ENCODE data around the gene PTPRJ. TPM values are rescaled to one million over a fixed set of nuclear protein-coding genes. Genes with fewer than 3 reads are reported as not detected.
"Not testable (repeated sequence)": the region's sequence is repeated elsewhere in the genome, so short reads cannot be mapped to it uniquely, and the experiment has no call there.

The PTPRJ gene
- total RNA-seq, 6 experiments from 2014 or later: 12.5 to 33.0 (median 19.8) TPM

DNA sequence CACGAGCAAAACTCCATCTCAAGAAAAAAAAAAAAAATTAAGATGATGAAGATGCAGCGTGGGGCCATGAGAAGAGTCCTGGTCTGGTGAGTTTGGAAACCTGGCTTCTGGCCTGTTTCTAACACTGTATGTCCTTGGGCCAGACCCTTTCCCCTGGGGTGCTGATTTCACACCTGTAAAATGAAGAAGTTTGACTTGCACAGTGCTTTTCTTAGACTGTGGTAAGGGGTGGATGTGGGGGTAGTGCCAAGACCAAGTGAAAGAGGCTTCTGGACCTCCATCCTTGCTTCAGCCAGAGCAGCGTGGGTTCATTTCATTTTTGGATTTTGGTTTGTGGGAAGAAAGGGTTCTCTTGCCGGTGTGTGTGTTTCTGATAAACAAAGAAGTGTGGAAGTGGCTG, 42.1 kb downstream of the PTPRJ start:
- H3K9me3 ChIP-seq: no peaks in the 10 kb centered on the region
- WGBS (ENCODE audit: insufficient coverage, low coverage, low lambda C conversion rate, missing lambda C conversion rate): 78% methylated on average over 4 of the region's 4 CpGs
- DNase-seq (no peak), ATAC-seq (no peak)
- TF ChIP-seq, protein P1, sequence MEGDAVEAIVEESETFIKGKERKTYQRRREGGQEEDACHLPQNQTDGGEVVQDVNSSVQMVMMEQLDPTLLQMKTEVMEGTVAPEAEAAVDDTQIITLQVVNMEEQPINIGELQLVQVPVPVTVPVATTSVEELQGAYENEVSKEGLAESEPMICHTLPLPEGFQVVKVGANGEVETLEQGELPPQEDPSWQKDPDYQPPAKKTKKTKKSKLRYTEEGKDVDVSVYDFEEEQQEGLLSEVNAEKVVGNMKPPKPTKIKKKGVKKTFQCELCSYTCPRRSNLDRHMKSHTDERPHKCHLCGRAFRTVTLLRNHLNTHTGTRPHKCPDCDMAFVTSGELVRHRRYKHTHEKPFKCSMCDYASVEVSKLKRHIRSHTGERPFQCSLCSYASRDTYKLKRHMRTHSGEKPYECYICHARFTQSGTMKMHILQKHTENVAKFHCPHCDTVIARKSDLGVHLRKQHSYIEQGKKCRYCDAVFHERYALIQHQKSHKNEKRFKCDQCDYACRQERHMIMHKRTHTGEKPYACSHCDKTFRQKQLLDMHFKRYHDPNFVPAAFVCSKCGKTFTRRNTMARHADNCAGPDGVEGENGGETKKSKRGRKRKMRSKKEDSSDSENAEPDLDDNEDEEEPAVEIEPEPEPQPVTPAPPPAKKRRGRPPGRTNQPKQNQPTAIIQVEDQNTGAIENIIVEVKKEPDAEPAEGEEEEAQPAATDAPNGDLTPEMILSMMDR (IDR thresholded peaks at IDR 0.05): no peak
- no peak for TF ChIP-seq POLR2A (IDR thresholded peaks at IDR 0.05)
- H3K36me3 ChIP-seq: no peaks in the 10 kb centered on the region
- no peaks in the 10 kb centered on the region for H3K27me3 ChIP-seq
- H3K27ac ChIP-seq: no peak overlapping the region
- no peak overlapping the region for H3K4me3 ChIP-seq
- intact Hi-C loops (cut with DNase I): no loop called here
- H3K4me1 ChIP-seq: peaks cover 0 to 11% (median 2%) of the 10 kb centered on the region in 4 donors

DNA sequence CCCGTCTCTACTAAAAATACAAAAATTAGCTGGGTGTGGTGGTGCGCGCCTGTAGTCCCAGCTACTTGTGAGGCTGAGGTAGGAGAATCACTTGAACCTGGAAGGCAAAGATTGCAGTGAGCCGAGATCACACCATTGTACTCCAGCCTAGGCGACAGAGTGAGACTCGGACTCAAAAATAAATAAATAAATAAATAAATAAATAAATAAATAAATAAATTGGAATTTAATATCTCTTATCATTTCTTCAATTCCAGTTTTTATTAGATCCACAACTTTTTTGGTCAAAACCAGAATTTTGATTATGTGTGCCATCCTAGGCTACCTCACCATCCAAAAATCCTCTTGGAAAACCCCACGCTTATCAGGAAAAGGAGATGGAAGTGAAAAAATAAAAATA, 43.2 kb downstream of the PTPRJ start:
- peaks cover 0 to 11% (median 2%) of the 10 kb centered on the region in 4 donors for H3K4me1 ChIP-seq
- H3K9me3 ChIP-seq; DNase-seq; H3K27me3 ChIP-seq; intact Hi-C loops (cut with DNase I); H3K4me3 ChIP-seq; H3K36me3 ChIP-seq; ATAC-seq; H3K27ac ChIP-seq: not testable (repeated sequence)
- 96% methylated on average over 7 of the region's 7 CpGs for WGBS (ENCODE audit: insufficient coverage, low coverage, low lambda C conversion rate, missing lambda C conversion rate)

DNA sequence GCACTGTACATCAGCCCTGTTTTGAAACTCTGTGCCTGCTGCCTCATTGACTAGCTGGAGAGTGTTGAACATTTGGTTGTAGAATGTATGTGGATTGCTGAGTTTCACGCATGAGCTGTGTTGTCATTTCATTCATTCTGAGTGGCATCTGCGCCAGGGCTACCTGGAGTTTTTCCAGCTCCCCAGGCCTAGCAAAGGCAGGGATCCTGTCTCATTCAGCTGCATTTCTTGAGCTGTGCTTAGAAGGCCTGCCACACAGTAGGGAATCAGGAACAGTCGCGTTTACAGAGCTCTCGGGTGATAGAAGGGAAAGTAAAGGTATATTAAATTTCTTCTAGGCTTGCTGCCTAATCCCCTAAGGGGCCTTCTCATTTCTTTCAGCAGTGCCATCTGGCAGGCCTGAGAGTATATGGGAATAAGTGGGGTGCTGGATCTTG, 44.3 kb downstream of the PTPRJ start:
- intact Hi-C loops (cut with DNase I): no loop called here
- WGBS (ENCODE audit: insufficient coverage, low coverage, low lambda C conversion rate, missing lambda C conversion rate): 93% methylated on average over 5 of the region's 5 CpGs
- Histone ChIP-seq H3K27ac (no peak overlapping the region), H3K27me3 (no peaks in the 10 kb centered on the region), H3K9me3 (no peaks in the 10 kb centered on the region), H3K4me1 (peaks cover 0 to 10% (median under 1%) of the 10 kb centered on the region in 4 donors), H3K36me3 (no peaks in the 10 kb centered on the region), H3K4me3 (no peak overlapping the region)
- DNase-seq (peak in 1 of 3 donors; percentile 10), ATAC-seq (no peak)
- TF ChIP-seq POLR2A (IDR thresholded peaks at IDR 0.05): no peak
- TF ChIP-seq, protein P1 (IDR thresholded peaks at IDR 0.05): no peak

DNA sequence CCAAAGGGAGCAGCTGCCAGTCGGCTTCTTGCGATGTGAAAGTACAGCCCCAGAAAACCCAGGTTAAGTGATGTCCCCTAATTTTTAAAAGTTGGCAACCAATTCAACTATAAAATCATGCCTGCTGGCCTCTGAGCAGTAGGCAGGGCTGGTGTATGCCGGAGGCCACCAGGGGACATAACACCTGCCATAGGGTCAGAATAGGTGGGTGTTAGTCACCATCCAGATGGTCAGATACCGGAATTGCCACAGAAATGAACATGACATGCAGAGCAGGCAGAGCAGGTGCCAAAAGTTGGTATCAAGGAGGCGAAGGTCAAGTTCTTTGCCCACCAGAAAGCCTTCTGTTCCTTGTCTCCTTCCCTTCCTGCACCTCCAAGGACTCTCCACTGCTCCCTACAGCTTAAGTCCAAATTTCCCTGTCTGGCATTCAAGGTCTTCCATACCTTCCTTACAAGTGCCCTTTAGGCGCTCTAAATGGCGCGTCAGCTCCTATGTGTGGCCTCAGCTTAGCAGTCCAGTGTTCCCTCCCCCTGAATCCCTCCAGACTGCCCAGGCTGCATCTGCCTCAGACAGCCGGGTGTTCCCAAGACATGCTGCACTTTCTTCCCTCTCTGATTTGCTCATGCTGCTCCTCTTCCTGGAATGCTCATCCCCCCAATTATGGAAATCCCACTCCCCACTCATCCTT, 45.1 kb downstream of the PTPRJ start:
- H3K9me3 ChIP-seq: no peaks in the 10 kb centered on the region
- H3K36me3 ChIP-seq: no peaks in the 10 kb centered on the region
- TF ChIP-seq, protein P1 (IDR thresholded peaks at IDR 0.05): no peak
- TF ChIP-seq POLR2A (IDR thresholded peaks at IDR 0.05): no peak
- no peak for DNase-seq
- intact Hi-C loops (cut with DNase I): no loop called here
- peaks cover 0 to 15% (median 0%) of the 10 kb centered on the region in 4 donors for H3K4me1 ChIP-seq
- no peak overlapping the region for H3K27ac ChIP-seq
- WGBS (ENCODE audit: insufficient coverage, low coverage, low lambda C conversion rate, missing lambda C conversion rate): 96% methylated on average over 4 of the region's 9 CpGs
- ATAC-seq: peak in 2 of 4 donors; percentile 9 to 38
- H3K27me3 ChIP-seq: no peaks in the 10 kb centered on the region
- no peak overlapping the region for H3K4me3 ChIP-seq

DNA sequence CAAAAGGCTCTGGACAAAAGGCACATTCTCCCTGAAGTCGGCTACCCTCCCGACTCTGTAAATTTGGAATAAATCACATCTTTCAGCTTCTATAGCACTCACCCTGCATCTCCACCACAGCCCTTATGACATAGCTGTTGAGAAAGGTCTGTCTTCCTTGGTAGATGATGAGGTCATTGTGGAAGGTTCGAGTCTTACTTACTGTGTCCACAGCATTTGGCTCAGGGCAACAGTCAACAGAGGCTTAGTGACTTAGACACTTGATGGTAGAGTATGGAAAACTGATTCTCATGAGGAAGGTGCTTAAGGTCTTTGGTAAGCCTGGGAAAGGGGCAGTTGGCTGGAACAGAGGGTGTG, 45.6 kb downstream of the PTPRJ start:
- Histone ChIP-seq H3K4me3 (no peak overlapping the region), H3K4me1 (peaks cover 0 to 20% (median 0%) of the 10 kb centered on the region in 4 donors), H3K9me3 (no peaks in the 10 kb centered on the region), H3K27ac (no peak overlapping the region), H3K27me3 (no peaks in the 10 kb centered on the region), H3K36me3 (no peaks in the 10 kb centered on the region)
- intact Hi-C loops (cut with DNase I): no loop called here
- TF ChIP-seq POLR2A (IDR thresholded peaks at IDR 0.05): no peak
- TF ChIP-seq, protein P1 (IDR thresholded peaks at IDR 0.05): no peak
- DNase-seq: no peak
- ATAC-seq: peak in 3 of 4 donors; percentile 28 to 37 (median 35)
- 74% methylated on average over 3 of the region's 3 CpGs for WGBS (ENCODE audit: insufficient coverage, low coverage, low lambda C conversion rate, missing lambda C conversion rate)

Measured in right lobe of liver (tissue), 6 donors.